IPS DF 19.7 (cell line): ENCODE data around the gene NIPBL.
A peak's percentile ranks its signal among the peaks of the same experiment; 100 is the strongest.
"Not testable (repeated sequence)": the region's sequence is repeated elsewhere in the genome, so short reads cannot be mapped to it uniquely, and the experiment has no call there.

Source experiments
- DNase-seq: peaks from one replicate; pipeline ENCODE4 v3.0.0-alpha.2; 2013; ENCODE audit warnings: low read depth, low spot score

The NIPBL gene

GRCh38 chr5:36904677-36905076, 28.1 kb downstream of the NIPBL start:
- no peak for DNase-seq

DNA sequence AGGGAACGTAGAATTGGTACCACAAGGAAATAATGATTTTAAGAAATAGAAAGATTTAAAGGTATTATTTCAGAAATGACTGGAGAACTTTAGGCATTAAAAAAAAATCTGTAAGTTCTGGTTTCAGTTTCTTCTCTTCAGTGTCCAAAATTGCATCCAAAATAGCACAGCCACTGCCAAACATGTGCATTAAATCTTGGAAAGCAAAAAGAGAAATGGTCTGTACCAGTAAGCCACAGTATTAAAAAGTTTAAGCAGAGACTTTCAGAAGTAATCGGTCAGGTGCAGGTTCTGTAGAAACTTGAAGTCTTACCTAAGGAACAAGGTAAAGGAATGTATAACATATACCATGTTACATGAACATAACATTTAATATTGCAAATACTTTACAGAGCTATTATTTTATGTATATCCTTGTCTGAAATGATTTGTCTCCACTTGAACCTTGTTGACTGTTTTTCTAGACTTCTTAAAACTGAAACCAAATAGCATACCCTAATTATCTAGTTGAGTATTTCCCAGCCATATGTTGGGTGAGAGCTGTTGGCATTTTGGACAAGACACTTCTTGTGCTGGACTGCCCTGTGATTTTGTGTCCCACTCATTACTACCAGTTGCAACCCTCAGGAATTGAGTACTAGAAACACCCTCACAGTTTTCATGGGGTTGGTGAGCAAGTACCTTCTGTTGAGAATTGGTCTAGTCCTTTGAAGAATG, 32.1 kb downstream of the NIPBL start:
- no peak for DNase-seq

- DNase-seq, result no peak
Observed at GRCh38 chr5:36915653-36916052, 39.1 kb downstream of the NIPBL start.

DNA sequence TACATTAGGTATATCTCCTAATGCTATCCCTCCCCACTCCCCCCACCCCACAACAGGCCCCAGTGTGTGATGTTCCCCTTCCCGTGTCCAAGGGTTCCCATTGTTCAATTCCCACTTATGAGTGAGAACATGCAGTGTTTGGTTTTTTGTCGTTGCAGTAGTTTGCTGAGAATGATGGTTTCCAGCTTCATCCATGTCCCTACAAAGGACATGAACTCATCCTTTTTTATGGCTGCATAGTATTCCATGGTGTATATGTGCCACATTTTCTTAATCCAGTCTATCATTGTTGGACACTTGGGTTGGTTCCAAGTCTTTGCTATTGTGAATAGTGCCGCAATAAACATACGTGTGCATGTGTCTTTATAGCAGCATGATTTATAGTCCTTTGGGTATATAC, 40.0 kb downstream of the NIPBL start:
- DNase-seq, result not testable (repeated sequence)

- DNase-seq, result not testable (repeated sequence)
Observed at GRCh38 chr5:36917358-36917757, 40.8 kb downstream of the NIPBL start.

GRCh38 chr5:36919238-36919637, 42.7 kb downstream of the NIPBL start:
- no peak for DNase-seq

- no peak for DNase-seq
Observed at GRCh38 chr5:36919650-36920049, 43.1 kb downstream of the NIPBL start.

- DNase-seq, result no peak
Observed at GRCh38 chr5:36928947-36929346, 52.4 kb downstream of the NIPBL start.

DNA sequence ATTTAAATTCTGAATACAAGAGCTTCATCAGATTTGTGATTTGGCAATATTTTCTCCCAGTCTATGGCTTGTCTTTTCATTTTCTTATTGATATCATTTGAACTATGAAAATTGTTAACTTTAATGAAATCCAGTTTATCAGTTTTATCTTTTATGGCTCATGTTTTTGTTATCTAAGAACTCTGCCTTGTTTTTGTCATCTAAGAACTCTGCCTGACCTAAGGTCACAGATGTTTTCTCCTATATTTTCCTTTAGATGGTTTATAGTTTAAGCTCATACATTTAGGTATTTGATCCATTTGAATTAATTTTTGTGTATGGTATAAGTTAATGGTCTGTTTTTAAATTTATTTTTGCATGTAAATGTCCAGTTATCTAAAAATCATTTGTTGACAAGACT, 52.9 kb downstream of the NIPBL start:
- no peak for DNase-seq

GRCh38 chr5:36932056-36932455, 55.5 kb downstream of the NIPBL start:
- DNase-seq, result no peak

DNA sequence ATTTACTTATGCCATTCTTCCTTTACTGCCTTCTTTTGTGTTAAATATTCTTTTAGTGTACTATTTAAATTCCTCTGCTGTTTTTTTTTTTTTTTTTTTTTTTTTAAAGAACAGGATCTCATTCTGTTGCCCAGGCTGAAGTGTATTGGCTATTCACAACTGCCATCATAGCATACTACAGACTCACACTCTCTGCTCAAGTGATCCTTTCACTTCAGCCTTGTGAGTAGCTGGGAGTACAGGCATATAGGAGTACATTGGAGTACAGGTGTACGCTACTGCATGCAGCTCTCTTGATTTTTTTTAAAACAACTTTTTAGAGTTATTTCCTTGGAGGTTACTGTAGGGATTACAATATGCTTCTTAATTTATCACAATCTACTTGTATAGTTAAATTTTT, 56.1 kb downstream of the NIPBL start:
- DNase-seq, result no peak

DNA sequence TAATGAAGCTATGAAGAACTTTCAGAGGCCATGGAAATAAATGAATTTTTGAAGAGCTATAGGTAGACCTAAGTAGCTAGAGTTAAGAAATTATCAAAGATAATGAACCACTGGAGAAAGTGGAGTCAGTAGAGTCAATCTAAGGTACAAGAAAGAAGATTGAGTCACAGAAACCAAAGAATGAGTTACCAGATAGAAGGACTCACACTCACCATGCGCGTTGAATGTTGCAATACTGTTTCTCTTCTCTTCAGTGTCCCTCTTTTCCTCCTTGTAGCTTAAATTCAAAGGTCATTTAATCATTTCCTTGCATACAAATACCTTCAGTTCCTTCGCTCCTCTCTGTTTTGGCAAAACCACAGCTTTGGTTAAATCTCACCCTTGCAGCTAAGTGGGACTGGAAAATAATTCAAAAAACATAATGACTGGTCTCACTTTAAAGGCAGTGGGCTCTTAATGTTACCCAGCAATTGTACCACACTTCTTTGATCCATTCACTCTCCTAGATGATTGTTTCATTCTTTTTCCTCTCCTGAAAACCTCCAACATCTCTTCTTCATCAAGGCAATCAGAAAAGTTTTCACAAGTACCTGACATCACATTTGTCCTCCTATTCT, 58.3 kb downstream of the NIPBL start:
- DNase-seq, result no peak

DNA sequence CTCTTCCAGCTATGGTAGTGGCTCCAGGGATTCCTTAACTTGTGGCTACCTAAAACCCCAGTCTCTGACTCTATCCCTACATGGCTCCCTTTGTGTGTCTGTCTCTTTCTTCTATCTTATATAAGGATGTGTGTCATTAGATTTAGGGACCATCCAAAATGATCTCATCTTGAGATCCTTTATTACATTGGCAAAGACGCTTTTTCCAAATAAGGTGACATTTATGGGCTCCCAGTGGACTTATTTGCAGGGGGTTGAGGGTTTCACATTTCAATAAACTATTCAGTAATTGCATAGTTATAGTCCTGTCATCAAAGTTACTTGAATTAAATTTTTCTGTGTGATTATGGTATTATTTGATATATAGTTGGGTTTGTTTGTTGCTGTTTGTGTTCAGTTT, 59.2 kb downstream of the NIPBL start:
- DNase-seq, result no peak

DNA sequence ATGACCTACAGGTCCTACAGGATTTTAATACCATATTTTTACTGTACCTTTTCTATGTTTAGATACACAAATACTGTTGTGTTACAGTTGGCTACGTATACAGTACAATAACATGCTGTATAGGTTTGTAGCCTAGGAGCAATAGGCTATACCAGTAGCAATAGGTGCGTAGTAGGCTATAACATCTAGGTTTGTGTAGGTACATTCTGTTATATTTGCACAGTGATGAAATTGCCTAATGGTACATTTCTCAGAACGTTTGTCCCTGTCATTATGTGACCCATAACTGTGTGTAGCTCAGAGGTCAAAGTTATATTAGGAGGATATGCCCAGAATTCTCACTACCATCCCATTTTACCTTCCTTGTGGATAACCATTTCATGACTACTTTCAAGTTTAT, 59.7 kb downstream of the NIPBL start:
- no peak for DNase-seq

DNA sequence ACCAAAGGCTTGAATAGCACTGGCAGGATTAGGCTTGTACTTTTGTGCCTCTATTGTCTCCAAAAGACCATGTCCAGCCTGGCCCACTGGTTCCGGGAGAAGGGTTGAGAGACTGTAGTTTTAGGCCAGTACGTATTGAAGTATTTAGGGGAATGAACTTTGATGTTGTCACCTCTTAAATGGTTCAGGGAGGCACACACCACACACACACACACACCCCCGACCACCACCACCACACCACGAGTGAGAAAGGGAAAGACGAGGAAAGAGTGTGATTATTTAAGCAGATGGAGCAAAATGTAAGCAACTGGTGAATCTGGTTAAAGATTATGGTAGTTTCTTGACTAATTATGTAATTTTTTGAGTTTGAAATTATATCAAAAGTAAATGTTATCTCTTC, 61.6 kb downstream of the NIPBL start:
- DNase-seq, result no peak

- DNase-seq, result no peak
Observed at GRCh38 chr5:36939969-36940858, 63.6 kb downstream of the NIPBL start.

DNA sequence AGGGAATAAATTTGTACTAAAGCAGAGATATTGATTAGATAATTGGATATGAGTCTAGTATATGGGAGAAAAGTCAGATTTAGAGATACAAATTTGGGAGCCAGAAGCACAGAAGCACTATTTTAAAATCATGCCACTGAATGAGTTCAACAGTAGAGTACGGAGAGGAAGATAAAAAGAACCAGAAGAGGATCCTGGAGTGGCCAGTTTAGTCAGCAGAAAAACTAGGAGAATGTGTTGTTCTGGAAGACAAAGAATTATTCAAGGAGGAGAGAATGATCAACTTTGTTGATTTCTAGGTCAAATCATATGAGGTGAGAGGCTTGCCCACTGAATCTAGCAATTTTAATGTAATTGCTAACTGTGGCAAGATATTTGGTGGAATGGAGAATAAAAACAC, 67.0 kb downstream of the NIPBL start:
- no peak for DNase-seq

- no peak for DNase-seq
Observed at GRCh38 chr5:36944024-36944423, 67.5 kb downstream of the NIPBL start.

GRCh38 chr5:36944607-36945225, 68.1 kb downstream of the NIPBL start:
- DNase-seq, result peak; percentile 3

- DNase-seq, result no peak
Observed at GRCh38 chr5:36945687-36946086, 69.1 kb downstream of the NIPBL start.

DNA sequence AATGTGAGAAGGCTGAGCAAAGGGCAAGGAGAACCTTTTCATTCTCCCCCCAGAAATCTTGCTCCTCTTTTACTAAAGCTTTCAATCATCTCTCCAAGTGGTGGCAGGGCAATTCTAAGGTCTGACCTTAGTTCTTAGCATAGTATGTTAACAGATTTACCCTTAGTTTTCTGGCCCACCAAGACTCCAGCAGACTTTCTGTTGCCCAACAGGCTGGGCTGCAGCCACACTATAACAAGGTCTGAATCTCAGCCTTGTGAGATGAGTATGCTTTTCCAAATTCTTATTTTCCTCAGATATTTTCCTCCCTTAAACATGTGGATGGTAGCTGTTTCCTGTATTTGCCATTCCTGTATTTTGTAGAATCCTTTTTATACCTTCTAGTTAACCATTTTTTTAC, 69.5 kb downstream of the NIPBL start:
- DNase-seq, result no peak

- DNase-seq, result no peak
Observed at GRCh38 chr5:36948041-36948440, 71.5 kb downstream of the NIPBL start.
